ENCODE measurements around the gene ALG14. TPM values are rescaled to one million over a fixed set of nuclear protein-coding genes. Genes with fewer than 3 reads are reported as not detected.

The ALG14 gene
- total and polyA plus RNA-seq, 2 donors (not counting 3 experiments of a cell fraction or from before 2014, with no cell fraction given), result 2.6 to 8.6 TPM

DNA sequence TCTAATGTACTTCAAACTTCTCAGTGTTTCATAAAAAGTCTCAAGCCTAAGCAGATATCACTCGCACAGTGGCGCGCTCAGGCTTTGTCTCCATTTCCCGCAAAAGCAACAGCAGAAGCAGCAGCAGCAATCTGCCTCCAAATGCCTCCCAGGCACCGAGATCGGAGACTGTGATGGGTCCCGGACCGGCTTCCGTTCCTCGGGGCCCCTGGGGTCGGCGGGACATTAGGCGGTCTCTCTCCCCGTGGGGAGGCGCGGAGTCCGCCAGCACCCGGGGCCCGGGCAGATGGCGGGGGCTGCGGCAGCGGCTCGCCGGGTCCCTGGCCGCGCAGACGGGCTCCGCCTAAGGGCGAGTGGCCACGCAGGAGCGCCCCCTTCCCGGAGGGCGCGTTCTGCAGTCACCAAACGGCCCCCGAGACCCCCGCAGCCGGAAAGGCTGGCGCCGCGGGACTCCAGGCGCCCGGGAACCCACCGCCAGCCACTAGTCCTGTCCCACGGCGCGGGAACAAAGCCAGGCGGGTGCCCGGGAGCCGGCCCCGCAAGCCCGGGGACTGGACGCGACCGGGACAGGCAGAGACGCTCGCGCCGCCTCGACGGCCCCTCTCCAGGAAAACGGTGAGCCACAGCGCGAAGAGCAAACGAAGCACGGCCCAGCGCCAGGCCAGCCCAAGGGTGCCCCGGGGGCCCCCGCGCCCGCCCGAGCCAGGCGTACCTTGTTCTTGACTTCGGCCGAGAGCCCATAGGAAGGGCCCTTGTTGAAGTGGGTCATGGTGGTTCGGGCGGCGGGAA, 146.4 kb downstream of the ALG14 start:
- H3K4me2 ChIP-seq (ENCODE audit: insufficient read depth, low read length), result peak overlapping the region; percentile 98
- H3K9me3 ChIP-seq (replicated peaks; ENCODE audit: control insufficient read depth, insufficient read depth, low read length), result no peaks in the 10 kb centered on the region
- H3K27ac ChIP-seq (ENCODE audit: insufficient read depth, low read depth, low read length), result peak overlapping the region; percentile 100
- TSS peak; percentile 64 for BruUV-seq (replicated peaks)
- CTCF ChIA-PET, result interaction anchor here (0.7 to 7.8 kb wide), 7 partner anchors 11 to 117 kb away, joined by 3 to 57 read pairs (median 25); no protein-coding TSS in a partner anchor
- H3K4me3 ChIP-seq (replicated peaks in 1 of 3; ENCODE audit: insufficient read depth in 1 of 3, low read depth in 1 of 3, low read length in 3 of 3), result peak overlapping the region; percentile 75 to 99 (median 90)
- H3K79me2 ChIP-seq (ENCODE audit: control insufficient read depth, insufficient read depth, low read length), result peaks cover 51% of the 10 kb centered on the region
- POLR2A ChIA-PET, result interaction anchor here (1.0 kb wide), 3 partner anchors 72 to 115 kb away, joined by 3 to 6 read pairs (median 3); no protein-coding TSS in a partner anchor
- DNase-seq (ENCODE audit: low read depth, low spot score) (peak; percentile 73), FAIRE-seq (no peak)
- peaks cover 53% of the 10 kb centered on the region for H3K4me1 ChIP-seq (ENCODE audit: control insufficient read depth, extremely low read depth, insufficient read depth, low read length)
- H3K27me3 ChIP-seq (ENCODE audit: control insufficient read depth in 2 of 2, insufficient read depth in 2 of 2, low read length in 2 of 2), result no peaks in the 10 kb centered on the region
- peak overlapping the region; percentile 55 for H2AFZ ChIP-seq (ENCODE audit: low read depth, low read length)
- no peak for TF ChIP-seq MYC (IDR thresholded peaks at IDR 0.05; ENCODE audit: low read depth, low read length)
- TF ChIP-seq GATA2 (IDR thresholded peaks at IDR 0.05; ENCODE audit: insufficient read depth, insufficient read length, low read depth, low read length), result no peak
- peak; percentile 18 for TF ChIP-seq POLR2A (IDR thresholded peaks at IDR 0.05; ENCODE audit: low read depth, low read length)
- no peak for TF ChIP-seq JUN (IDR thresholded peaks at IDR 0.05; ENCODE audit: borderline replicate concordance, insufficient read depth, insufficient read length, low read depth)
- peak; percentile 10 for TF ChIP-seq POLR2AphosphoS5 (IDR thresholded peaks at IDR 0.05; ENCODE audit: insufficient read depth, low read depth, low read length)
- TF ChIP-seq MAX (IDR thresholded peaks at IDR 0.05; ENCODE audit: insufficient read depth, insufficient read length), result no peak
- TF ChIP-seq EZH2 (IDR thresholded peaks at IDR 0.05; ENCODE audit: borderline replicate concordance, low read depth, low read length, severe bottlenecking), result no peak
- TF ChIP-seq, protein P1, sequence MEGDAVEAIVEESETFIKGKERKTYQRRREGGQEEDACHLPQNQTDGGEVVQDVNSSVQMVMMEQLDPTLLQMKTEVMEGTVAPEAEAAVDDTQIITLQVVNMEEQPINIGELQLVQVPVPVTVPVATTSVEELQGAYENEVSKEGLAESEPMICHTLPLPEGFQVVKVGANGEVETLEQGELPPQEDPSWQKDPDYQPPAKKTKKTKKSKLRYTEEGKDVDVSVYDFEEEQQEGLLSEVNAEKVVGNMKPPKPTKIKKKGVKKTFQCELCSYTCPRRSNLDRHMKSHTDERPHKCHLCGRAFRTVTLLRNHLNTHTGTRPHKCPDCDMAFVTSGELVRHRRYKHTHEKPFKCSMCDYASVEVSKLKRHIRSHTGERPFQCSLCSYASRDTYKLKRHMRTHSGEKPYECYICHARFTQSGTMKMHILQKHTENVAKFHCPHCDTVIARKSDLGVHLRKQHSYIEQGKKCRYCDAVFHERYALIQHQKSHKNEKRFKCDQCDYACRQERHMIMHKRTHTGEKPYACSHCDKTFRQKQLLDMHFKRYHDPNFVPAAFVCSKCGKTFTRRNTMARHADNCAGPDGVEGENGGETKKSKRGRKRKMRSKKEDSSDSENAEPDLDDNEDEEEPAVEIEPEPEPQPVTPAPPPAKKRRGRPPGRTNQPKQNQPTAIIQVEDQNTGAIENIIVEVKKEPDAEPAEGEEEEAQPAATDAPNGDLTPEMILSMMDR (IDR thresholded peaks at IDR 0.05; ENCODE audit: extremely low read depth in 1 of 2, insufficient read depth in 1 of 2, low read depth in 1 of 2, low read length in 2 of 2), result peak; percentile 36 to 68
- TF ChIP-seq FOS (IDR thresholded peaks at IDR 0.05; ENCODE audit: borderline replicate concordance, insufficient read depth, low read length), result no peak
- H3K36me3 ChIP-seq (ENCODE audit: control insufficient read depth in 2 of 2, extremely low read depth in 1 of 2, insufficient read depth in 2 of 2, low read length in 2 of 2), result no peaks in the 10 kb centered on the region
- no peaks in the 10 kb centered on the region for H3K9me1 ChIP-seq (replicated peaks; ENCODE audit: control insufficient read depth, extremely low read depth, insufficient read depth, low read length)
- dilution Hi-C loops (cut with MboI; ENCODE audit: extremely low pct_ligation_motif_present, low sequenced_read_pairs) (no loop called here), intact Hi-C loops (cut with micrococcal nuclease) (loop anchor here (1.0 to 5.0 kb wide), 3 partner anchors 45 to 119 kb away; no protein-coding TSS in a partner anchor)
- peak overlapping the region; percentile 100 for H3K9ac ChIP-seq (replicated peaks; ENCODE audit: extremely low read depth, insufficient read depth, low read length)
- H4K20me1 ChIP-seq (replicated peaks; ENCODE audit: control insufficient read depth, extremely low read depth, insufficient read depth, low read length), result peaks cover 11% of the 10 kb centered on the region

All from endothelial cell of umbilical vein (primary cell).